HG03064 (cell line): ENCODE data around the gene HYI.
"Not testable (repeated sequence)": the region's sequence is repeated elsewhere in the genome, so short reads cannot be mapped to it uniquely, and the experiment has no call there.

ENCODE experiments used
- ATAC-seq: cut with Tn5 transposase; IDR thresholded peaks from one replicate; pipeline ENCODE4 v1.9.1; 2021; ENCODE audit warnings: low read depth; ENCODE audit not compliant: unreplicated experiment

Gene HYI

DNA sequence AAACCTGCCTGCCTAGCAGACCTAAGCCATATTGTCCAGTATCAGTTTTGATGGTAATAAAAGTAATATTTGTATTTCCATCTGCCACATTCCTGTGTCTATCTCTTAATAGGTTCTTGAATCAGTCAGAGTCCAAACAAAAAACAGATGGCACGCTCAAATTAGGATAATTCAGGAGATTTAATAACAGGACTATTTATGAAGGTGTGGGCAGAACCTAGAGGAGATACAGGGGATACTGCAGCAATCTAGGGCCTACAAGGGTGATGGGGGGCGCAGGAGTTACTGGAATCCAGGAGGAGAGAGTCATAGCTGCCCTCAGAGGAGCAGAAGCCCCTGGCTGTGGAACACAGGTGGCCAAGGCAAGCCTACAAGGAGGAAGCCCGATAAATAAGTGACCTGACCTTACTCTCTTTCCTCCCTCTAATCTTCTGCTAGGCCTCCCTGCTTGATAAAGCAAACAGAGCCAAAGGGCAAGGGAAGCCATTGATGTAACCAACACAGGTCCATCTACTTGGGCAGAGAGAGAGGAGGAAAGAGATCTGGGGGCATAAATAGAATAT is 11.9 kb upstream of the HYI start:
- ATAC-seq, result no peak

DNA sequence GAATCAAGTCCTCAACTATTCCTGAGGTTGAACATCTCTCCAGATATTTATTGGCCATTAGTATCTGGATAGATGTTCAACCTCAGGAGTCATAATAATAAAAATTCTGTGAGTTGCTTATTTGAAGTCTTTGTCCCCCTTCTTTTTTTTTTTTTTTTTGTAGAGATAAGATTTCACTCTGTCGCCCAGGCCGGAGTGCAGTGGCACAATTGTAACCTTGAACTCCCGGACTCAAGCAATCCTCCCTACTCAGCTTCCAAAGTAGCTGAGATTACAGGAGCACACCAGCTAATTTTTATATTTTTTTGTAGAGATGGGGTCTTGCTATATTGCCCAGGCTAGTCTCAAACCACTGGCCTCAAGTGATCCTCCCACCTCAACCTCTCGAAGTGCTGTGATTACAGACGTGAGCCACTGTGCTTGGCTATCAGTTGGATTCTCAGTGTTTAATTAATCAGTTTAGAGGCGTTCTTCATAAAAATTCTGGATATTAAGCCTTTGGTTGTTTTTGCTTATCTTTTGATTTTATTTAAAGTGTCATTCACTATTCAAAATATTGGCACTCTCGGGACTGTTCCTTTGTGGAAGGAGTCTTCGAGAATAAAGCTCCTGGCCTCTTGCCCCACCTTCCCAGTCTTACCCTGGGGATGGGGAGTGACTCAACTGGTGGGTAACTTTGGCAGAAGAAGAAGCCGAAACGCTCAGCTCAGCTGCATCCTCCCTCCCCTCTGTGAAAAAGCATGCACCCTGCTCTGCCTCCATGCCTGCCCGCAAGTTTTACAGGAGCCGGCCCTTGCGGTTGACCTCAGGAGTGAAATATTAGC is 11.2 kb upstream of the HYI start:
- ATAC-seq, result no peak

DNA sequence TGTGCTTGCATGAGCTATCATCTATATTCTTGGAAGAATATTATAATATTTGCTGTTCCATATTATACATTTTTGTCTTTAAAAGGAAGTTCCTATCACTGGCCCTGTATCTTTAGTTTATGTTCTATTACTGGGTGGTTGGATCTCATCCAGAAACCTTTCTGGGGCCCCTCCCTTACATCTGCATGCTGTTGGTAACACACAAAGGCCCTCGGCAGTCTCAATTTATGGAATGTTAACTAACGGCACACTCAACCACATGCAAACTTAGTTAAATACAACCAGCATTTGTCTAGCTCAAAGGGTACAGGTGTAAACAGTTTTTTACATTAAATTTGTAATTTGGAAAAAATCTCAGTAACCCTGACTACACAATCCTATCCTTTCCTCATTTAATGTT is 9.7 kb upstream of the HYI start:
- ATAC-seq, result no peak

DNA sequence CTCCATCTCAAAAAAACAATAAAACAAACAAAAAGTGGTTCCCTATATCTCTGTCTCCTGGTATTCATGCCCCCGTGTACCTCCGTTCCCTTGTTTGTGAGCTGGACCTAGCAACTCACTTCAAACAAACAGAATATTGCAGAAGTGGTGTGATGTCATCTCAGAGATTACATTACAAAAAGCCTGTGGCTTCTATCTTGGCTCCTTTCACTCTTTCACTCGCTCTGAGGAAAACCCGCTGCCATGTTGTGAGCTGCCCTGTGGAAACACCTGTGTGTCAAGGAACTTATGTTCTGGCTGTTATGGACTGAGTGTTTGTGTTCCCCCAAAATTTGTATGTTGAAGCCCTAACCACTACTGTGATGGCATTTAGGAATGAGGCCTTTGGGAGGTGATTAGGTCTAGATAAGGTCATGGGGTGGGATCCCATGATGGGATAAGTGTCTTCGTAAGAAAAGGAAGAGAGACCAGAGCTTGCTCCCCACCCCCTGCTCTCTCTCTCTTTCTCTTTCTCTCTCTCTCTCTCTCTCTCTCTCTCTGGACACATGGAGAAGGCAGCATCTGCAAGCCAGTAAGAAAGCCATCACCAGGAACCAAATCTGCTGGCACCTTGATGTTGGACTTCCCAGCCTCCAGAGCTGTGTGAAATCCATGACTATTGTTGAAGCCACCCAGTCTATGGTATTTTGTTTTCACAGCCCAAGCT is 7.4 kb upstream of the HYI start:
- no peak for ATAC-seq

DNA sequence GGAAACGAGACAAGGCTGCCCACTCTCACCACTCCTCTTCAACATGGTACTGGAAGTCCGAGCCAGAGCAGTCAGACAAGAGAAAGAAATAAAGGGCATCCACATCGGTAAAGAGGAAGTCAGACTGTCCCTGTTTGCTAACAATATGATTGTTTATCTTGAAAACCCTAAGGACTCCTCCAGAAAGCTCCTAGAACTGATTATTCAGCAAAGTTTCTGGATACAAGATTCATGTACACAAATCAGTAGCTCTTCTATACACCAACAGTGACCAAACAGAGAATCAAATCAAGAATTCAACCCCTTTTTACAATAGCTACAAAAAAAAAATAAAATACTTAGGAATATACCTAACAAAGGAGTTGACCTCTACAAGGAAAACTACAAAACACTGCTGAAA is 4.6 kb upstream of the HYI start:
- ATAC-seq, result not testable (repeated sequence)

DNA sequence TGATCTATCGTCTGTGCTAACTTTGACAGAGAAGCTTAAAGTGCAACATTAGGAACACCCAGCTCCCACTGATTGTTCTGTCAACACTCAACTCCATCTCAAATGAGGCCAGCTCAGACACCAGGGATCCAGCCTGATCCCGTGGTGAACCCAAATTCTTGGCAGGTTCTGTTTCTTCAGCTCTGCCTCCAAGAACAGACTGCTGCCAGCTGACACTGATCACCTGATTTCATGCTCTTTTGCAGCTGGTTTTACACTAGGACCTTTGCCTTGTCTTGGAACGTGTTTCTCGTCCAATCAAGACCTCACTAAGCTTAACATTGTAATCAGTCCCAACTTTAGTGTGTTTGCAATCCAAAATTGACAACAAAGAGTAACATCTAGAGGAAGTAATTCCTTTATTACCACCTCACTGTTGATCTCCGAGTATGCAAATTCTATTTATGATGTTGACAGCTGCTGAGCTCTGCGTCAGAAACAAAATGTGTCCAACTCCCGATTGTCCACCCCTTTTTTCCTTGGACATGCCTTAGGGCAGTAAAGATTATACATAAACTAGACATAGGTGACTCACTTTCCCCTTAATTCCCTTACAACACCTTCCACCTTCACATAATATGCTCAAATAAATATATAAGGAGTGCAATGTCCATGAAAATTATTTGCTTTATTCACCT is 1.6 kb upstream of the HYI start:
- ATAC-seq, result no peak

DNA sequence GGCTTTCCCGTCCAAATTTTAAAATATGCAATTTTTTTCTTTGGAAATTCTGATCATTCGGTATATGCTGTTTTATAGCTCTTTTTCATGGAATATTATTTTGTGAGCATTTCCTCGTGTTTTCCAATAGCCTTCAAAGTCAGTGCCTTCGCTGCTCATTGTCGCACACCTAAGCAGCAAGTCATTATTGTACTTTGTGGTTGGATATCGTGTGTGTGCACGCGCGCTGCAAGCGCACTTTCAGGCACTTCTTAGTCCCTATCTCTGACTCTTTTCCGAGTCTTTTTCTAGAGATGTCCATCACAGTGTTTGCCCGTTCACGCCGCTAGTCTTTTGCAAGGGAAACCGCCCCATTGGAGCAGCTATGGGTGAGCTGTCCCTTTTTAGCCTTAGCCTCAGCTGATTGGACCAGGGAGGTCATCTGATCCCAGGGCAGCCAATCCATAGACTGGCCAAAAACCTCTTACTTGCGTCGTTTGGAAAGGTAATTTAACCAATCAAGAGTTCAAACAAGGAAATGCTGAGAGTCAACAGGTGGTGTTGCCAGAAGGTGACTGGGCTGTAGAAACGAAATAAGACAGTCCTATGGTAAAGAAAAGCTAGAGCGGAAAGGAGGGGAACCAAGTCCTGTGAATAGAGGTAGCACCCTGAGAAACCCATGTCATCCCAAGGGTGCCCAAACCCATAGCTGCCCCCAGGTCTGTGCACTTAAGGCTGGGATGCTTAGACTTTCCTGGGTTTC is 710 bp upstream of the HYI start:
- no peak for ATAC-seq

DNA sequence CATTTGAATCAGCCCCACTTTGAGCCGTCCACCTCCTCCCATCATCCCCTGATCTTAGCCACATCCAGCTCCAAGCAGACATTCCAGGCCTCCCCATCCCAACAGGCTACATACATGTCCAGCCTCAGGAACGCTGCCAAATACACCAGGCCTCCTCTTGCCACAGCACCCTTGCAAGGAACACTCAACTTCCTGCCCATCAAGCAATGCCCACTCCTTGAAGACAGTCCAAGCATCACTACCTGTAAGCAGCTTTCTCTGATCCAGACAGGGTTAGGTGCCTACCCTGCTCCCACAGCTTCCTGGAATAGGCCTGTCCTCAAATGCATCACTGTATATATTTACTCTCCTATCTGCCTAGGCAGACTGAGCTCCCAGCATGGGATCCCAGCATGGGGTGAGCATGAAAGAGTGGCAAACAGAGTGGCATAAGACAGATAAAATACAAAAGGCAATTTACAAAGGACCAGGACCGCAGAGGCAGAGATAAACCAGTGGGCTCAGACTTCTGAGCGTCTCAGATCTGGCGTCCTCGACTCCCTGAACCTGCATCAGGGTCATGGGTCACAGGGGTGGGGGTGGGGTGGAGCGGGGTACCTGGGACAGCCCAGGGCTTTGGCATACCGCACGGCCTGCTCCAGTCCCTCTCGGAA is 816 bp downstream of the HYI start:
- ATAC-seq, result no peak

DNA sequence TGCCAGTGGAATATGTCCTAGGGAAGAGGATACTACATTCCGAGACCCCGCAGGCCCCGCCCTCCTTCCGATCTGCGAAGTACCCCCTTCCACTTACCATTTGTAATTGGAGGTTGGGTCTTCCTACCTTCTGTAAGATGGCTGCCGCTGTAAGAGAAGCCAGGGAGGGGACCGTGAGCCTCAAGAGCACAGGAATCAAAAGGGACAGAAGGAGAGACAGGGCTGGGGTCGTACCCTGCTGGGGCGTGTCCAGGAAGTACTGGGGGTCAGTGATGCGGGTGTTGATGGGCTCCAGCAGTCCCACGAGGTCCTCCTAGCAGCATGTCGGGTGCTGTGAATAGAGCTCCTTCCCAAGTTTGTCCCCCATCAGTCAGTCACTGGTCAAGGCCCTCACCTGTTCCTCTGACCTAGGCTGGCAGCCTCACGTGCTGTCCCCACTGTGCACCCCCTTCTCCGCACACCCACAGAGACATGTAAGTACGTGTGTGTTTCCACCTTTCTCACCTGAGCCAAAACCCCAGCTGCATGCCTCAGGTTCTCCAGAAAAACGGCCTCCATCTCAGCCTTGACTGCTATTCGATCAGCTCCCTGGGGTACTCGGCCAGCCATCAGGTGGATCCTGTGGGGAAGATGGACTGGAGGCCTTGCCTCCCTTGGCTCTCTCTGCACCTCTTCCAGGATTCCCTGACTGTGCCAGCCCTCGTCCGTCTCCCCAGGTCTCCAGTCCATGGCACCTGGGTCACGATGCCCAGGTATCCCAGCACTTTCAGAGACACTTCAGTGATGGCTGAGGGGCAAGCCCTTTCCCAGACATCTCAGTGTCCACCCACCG is 1.8 kb downstream of the HYI start:
- no peak for ATAC-seq

DNA sequence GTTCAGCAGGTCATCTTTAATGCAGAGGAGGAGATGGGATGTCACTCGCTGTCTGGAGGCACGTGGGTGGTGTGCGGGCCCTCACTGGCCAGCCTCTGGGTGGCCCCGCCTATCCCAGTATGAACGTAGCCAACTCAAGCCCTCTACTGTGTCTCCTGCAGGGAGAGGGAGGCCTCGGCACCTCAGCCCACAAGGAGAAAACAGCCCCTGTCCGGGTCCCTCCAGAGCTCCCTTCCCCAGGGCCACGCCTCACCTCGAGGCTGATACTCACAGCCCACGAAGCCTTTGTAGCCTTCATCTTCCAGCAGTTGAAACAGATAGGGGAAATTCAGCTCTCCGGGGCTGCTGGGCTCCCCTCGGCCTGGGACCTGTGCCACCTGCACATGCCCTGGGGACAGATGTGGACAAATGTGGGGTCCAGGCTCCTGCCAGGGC is 2.6 kb downstream of the HYI start:
- ATAC-seq, result no peak

DNA sequence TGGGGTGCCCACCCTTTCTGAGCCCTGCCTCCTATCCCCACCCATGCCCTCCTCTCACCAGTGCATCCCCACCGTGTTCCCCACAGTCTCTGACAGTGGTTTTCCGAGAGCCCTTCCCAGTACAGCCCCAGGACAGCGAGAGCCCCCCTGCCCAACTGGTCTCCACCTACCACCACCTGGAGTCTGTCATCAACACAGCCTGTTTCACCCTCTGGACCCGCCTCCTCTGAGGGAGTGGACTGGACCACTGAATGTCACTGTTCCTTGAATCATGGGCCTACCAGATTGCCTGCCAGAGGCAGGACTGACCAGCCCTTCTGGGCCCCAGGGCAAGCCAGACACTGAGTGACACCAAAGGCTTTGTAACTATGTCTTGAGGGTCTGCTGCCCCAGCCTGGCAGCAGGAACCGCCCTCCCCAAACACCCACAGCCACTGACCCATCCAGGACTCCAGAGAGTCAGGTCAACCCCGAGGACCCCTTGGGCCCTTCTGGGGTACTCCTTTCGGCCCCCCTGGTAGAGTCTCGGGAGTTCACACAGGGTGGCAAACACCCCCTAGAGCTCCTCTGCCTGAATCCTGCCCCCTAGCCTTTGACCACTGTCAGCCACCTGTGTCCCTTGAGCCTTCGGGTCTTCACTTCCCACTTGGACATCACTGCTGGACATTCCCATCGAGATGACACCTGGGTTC is 3.3 kb downstream of the HYI start:
- ATAC-seq, result no peak

DNA sequence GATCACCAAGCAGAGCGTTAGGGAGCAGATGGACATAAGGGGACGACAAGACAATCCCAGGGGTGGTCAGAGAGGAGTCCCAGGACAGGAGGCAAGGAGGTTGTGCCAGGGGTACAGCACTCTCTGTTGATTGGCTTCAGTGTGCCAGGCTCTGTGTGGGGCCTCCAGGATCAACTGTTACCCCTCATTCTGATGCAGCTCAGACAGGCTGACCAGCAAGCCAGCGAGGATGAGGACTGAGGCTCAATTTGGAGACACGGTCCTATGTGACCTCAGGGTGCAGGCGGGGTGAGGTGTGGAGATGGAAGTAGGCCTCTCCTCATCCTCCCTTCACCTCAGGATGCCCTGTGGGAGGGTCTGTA is 4.0 kb downstream of the HYI start:
- no peak for ATAC-seq

DNA sequence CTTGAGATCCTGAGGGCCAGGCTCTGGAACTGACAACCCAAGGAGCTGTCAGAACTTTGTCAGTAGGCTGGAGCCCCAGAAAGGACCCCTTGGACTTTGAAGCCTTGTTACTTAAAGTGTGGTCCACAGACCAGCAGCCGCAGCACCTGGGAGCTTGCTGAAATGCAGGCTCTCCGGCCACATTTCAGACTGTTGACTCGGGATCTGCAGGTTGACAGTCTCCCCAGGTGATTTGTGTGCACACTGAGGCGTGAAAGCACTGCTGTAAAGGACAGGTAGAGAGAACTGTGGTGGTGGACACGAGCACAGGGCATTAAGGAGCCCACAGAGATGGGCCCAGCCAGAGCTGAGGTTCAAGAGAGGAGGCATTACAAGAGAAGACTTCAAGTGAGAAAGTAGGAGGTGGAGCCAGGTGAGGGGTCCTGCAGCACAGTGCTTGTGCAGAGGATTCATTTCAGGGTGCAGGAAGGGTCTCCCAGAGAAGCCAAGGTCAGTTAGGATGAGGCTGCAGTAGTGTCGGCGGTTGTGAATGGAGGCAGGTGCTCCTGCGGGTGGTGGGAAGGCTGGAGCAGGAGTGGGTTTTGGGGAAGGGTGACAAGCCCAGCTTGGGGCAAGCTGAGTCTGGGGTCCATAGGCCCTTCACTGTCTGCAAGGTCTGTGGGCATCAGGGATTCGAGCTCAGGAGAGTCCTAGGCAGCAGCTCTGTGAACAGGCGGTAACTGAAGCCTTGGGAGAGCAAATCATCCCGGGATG is 4.6 kb downstream of the HYI start:
- no peak for ATAC-seq

DNA sequence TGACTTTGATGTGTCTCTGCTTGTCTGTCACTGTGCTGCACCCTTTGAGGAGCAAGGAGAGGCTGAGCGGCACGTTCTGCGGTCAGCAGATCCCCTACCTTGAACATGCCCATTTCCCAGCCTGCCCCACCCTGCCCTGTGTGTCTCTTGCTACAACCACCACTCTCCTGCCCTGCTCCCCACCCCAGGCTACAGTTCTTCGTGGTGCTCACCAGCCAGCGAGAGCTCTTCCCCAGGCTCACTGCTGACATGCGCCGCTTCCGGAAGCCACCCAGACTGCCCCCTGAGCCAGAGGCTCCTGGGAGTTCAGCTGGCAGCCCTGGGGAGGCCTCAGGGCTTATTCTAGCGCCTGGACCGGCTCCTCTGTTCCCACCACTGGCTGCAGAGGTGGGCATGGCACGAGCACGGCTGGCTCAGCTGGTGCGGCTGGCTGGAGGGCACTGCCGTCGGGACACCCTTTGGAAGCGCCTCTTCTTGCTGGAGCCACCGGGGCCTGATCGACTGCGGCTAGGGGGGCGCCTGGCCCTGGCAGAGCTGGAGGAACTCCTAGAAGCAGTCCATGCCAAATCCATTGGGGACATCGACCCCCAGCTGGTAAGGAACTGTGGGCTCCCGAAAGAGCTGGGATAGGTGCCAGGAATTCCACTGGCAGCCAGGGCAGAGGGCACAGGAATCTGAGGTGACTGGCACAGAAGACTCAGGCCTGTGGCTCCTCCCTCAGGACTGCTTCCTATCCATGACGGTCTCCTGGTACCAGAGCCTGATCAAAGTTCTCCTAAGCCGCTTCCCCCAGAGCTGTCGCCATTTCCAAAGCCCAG is 5.6 kb downstream of the HYI start:
- no peak for ATAC-seq

DNA sequence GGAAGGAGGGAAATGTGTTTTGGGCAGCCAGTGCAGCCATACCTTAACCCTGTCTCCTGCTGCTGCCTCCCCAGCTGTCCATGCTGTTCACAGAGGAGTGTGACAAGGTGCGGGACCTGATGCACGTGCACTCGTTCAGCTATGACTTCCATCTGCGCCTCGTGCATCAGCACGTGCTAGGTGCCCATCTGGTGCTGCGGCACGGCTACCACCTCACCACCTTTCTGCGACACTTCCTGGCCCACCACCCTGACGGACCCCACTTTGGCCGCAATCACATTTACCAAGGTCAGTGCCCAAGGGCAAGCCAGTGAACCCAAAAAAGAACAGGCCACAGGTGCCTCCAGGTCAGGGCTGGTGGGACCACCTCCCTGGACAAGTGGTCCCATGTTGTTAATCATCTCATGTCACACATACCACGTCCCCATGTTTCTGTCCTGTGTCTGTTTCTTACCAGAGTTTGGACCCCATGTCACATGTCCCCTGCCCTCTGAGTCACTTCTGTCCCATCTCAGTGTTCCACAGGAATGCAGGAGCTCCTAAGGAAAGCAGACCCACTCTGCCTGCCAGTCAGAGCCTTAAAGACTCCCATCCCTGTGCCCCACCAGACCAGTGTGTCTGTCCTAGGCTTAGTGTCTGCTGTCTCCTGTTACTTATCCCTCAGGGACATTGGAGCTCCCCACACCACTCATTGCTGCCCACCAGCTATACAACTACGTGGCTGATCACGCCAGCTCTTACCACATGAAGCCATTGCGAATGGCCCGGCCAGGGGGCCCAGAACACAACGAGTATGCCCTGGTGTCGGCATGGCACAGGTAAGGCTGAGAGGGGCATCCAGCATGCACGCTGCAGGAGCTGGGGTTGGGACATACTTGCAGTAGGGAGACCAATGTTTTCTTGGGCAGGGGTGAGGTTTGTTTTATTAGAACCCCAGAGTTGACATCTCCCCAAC is 6.6 kb downstream of the HYI start:
- no peak for ATAC-seq

DNA sequence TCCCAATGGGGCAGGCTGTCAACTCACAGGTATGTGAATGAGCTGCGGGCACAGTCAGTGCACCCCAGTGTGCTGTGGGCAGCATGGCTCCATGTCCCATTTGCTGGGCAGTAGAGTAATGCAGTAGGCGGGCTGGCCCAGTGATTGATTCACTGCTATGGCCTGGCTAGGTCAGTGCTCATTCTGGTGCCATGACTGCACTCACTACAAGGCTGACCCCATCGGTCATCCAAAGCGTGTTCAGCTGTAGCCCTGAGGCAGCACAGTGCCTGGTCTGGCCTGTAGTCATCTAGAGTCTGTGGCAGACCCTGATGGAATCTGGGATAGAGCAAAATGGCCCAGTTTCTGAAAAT is 7.4 kb downstream of the HYI start:
- no peak for ATAC-seq
